Lung (tissue), 12 donors: ENCODE data around the gene PCDHA1. TPM values are rescaled to one million over a fixed set of nuclear protein-coding genes. Genes with fewer than 3 reads are reported as not detected.

Experiments used
- ATAC-seq: fragments of 200-7000 bp; cut with Tn5 transposase; one replicate; pipeline ENCODE4 v1.9.1; 2020; ENCODE audit warnings: moderate number of reproducible peaks; ENCODE audit not compliant: insufficient read depth, low FRiP score
- DNase-seq, 3 donors: peaks; one replicate each; pipeline ENCODE4 v3.0.0-alpha.2; 2013 to 2017
- H3K27ac ChIP-seq, 2 donors: one replicate each; pipeline ENCODE4 v1.5.1; 2013; ENCODE audit warnings: mild to moderate bottlenecking in 2 of 2, moderate library complexity in 2 of 2, control low read depth in 1 of 2, inconsistent platforms in 1 of 2, low read depth in 1 of 2, low read length in 1 of 2
- H3K27me3 ChIP-seq, 3 donors: one replicate each; pipeline ENCODE4 v1.5.1; 2013; ENCODE audit warnings: low read length in 2 of 3; ENCODE audit not compliant: control insufficient read depth in 3 of 3, insufficient read depth in 3 of 3
- H3K36me3 ChIP-seq, 4 donors: one replicate each; pipeline ENCODE4 v1.5.1; 2013; ENCODE audit warnings: low read length in 4 of 4, mild to moderate bottlenecking in 1 of 4, moderate library complexity in 1 of 4; ENCODE audit not compliant: control insufficient read depth in 4 of 4, insufficient read depth in 4 of 4
- H3K4me1 ChIP-seq, 5 donors: one replicate each; pipeline ENCODE4 v1.5.1; 2013; ENCODE audit warnings: low read length in 5 of 5, mild to moderate bottlenecking in 2 of 5, moderate library complexity in 1 of 5; ENCODE audit not compliant: control insufficient read depth in 5 of 5, insufficient read depth in 5 of 5
- H3K4me3 ChIP-seq: one replicate; pipeline ENCODE4 v1.5.1; 2013; ENCODE audit warnings: mild to moderate bottlenecking, control low read depth, moderate library complexity
- H3K9ac ChIP-seq, 2 donors: one replicate each; pipeline ENCODE4 v1.5.1; 2013; ENCODE audit warnings: low read length in 2 of 2, control low read depth in 1 of 2; ENCODE audit not compliant: insufficient read depth in 1 of 2
- H3K9me3 ChIP-seq, 4 donors: one replicate each; pipeline ENCODE4 v1.5.1; 2013; ENCODE audit warnings: low read length in 3 of 4, mild to moderate bottlenecking in 1 of 4, moderate library complexity in 1 of 4; ENCODE audit not compliant: control insufficient read depth in 4 of 4, insufficient read depth in 3 of 4
- WGBS, 2 donors: extraction: QIAGEN DNeasy Blood & Tissue Kit; methylation state at CpG; one replicate each; pipeline ENCODE4 v1.1.7; 2013; 5-methylcytosine and 5-hydroxymethylcytosine counted together
- polyA plus RNA-seq, 2 donors: library from polyadenylated mRNA; stranded (reverse); fragments of 200-250 nt; gene quantifications; one replicate each; pipeline ENCODE4 v1.2.1, GENCODE V29; 2013
- total RNA-seq, 2 donors: library from RNA; depleted of rRNA in 1 of 2; stranded (reverse); fragments of >200 nt in 1 of 2; gene quantifications; one replicate each; pipeline ENCODE4 v1.2.1, GENCODE V29; 2014 to 2021
- TF ChIP-seq, protein P1 (sequence below): IDR thresholded peaks from 2 replicates; pipeline ENCODE4 v1.5.1; 2012; ENCODE audit warnings: mild to moderate bottlenecking; ENCODE audit errors: control extremely low read depth, extremely low read depth
- donor health status: control.
- donor health status: control.
- donor health status: Bipolar disorder and iron deficiency.
- donor health status: healthy.
- donor health status: DM: yes; HTN: yes; CAD: no.

Gene PCDHA1
- total and polyA plus RNA-seq, 4 donors = 0.02 to 0.30 TPM; not detected in 2

DNA sequence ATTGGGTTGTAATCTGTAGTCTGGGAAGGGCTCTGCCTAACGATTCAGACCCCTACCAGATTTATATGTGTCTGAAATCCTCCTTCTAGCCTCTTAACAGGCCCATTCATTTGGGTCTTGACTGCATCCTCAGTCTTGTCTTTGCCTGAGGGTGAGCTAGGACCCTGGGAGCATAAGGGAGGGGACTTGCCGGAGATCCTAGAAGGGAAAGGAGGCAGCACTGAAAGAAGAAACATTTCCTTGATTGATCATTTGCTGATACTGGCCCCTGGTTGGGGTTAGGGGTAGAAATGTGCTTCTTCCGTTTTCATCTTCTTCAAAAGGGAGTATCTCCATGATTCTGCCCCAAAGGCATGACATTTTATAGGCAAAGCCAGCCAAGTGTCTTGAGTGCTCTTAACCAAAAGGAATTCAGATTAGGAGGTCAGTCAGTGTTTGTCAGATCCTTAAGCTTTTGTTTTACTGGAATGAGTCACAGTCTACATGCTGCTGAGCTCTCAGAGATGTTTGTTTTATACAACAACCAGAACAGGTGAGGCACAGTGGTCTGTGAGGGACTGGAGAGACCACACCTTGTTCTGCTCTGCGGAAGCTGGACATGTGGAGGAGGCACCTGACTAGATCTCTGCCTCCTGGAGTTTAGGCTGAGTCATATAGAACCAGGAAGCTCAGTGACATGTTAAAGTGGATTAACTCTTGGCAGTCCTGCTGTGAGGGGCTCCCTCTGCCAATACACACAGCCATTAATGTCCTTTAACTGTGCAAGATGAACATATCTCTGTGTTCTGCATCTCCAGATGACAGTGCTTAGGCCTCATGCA lies 218.1 kb downstream of the PCDHA1 start:
- Histone ChIP-seq H3K4me1 (peaks cover 0 to 9% (median 0%) of the 10 kb centered on the region in 5 donors), H3K27me3 (no peaks in the 10 kb centered on the region), H3K9me3 (no peaks in the 10 kb centered on the region), H3K36me3 (no peaks in the 10 kb centered on the region), H3K9ac (no peak overlapping the region), H3K27ac (peak overlapping the region in 1 of 2 donors; percentile 68), H3K4me3 (no peak overlapping the region)
- ATAC-seq (peak; percentile 83), DNase-seq (peak in 1 of 3 donors; percentile 17)
- 31 to 32% methylated on average over 4 of the region's 4 CpGs for WGBS, 2 donors
- TF ChIP-seq, protein P1, sequence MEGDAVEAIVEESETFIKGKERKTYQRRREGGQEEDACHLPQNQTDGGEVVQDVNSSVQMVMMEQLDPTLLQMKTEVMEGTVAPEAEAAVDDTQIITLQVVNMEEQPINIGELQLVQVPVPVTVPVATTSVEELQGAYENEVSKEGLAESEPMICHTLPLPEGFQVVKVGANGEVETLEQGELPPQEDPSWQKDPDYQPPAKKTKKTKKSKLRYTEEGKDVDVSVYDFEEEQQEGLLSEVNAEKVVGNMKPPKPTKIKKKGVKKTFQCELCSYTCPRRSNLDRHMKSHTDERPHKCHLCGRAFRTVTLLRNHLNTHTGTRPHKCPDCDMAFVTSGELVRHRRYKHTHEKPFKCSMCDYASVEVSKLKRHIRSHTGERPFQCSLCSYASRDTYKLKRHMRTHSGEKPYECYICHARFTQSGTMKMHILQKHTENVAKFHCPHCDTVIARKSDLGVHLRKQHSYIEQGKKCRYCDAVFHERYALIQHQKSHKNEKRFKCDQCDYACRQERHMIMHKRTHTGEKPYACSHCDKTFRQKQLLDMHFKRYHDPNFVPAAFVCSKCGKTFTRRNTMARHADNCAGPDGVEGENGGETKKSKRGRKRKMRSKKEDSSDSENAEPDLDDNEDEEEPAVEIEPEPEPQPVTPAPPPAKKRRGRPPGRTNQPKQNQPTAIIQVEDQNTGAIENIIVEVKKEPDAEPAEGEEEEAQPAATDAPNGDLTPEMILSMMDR = no peak

DNA sequence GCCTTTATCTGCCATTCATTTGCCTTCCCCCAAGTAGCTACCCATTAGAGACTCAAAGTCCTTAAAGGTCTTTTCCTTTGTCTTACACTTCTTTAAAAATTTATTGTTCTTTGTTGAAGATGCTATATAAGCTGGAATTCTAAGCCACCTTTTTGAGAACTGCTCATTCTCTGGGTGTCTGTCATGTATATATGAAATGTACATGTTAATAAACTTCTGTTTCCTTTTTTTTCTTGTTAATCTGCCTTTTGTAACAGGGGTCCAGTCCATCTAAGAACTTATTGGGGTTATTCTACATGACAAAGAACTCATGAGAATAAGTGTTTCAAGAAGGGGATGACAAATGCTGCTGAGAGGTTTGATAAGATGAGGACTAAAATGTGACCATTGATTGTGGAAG lies 221.9 kb downstream of the PCDHA1 start:
- no peaks in the 10 kb centered on the region for H3K36me3 ChIP-seq
- no peak overlapping the region for H3K9ac ChIP-seq
- no peaks in the 10 kb centered on the region for H3K9me3 ChIP-seq
- H3K27ac ChIP-seq = no peak overlapping the region
- no peaks in the 10 kb centered on the region for H3K4me1 ChIP-seq
- H3K27me3 ChIP-seq = no peaks in the 10 kb centered on the region
- no peak overlapping the region for H3K4me3 ChIP-seq
- ATAC-seq (no peak), DNase-seq (no peak)
- TF ChIP-seq, protein P1 = no peak

DNA sequence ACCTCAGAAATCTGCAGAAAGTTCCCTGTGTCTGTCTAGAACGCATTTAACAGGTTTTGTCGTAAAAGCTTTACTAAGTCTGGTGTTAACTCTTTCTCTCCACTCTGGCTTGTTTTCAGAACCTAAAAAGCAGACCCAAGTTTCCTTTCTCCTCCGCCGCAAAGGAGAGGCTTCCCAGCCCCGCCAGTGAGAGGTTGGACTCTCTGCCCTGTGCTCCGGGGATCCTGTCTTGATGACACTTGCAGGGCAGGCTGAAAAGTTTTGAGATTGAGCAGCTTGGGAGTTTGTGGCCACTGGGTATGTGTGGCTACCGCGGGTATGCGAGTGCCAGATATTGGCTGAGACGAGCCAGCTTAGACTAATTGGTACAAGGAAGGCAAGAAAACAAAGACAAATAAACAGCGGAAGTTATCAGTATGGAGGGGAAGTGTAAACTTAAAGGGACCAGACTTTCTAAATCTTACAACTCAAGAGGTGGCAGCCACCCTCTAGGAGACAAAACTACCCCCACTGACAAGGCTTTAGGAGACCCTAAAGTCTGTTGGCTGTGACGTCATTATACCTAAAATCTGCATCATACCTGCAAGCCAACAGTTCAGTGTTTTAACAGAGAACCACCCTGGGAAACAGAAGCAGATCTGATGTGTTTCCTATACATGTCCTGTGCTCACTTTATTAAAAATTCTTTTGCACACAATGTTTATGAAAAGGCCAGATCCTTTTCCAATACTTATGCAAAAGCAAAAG lies 224.3 kb downstream of the PCDHA1 start:
- 44 to 48% methylated on average over 12 of the region's 12 CpGs for WGBS, 2 donors
- Histone ChIP-seq H3K4me1 (no peaks in the 10 kb centered on the region), H3K9ac (no peak overlapping the region), H3K9me3 (no peaks in the 10 kb centered on the region), H3K27me3 (peaks cover 0 to 3% (median 0%) of the 10 kb centered on the region in 3 donors), H3K36me3 (no peaks in the 10 kb centered on the region), H3K4me3 (no peak overlapping the region), H3K27ac (no peak overlapping the region)
- TF ChIP-seq, protein P1 = no peak
- ATAC-seq (no peak), DNase-seq (no peak)
